GM12891 (cell line): ENCODE results near the gene TRMU.

Experiments
- POLR2A ChIP-seq: IDR thresholded peaks from 2 replicates; pipeline ENCODE4 v1.6.1; 2011; ENCODE audit warnings: low read depth, low read length, control low read depth
- POLR2AphosphoS5 ChIP-seq: IDR thresholded peaks from 2 replicates; pipeline ENCODE4 v1.6.1; 2011; ENCODE audit warnings: low read depth, low read length, control low read depth

DNA sequence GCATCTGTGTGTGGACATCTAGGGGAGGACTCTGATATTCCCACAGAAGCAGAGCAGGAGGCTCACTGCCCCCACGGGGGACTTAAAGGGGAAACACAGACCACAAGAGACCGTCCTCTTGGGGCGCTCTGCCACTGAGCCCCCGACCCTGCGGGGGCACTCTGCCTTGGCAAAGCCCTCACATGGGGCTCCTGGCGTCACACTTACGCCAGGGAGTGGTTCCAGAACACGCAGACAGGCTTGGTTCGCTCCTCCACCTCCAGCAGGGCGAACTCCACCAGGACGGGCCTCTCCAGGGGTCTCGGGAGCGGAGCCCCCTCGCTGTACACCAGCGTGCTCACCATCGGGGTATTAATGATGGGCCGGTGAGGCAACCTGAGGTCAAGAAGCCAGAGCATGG lies 45.1 kb downstream of the TRMU start:
- no peak for TF ChIP-seq POLR2AphosphoS5
- TF ChIP-seq POLR2A, result no peak
